ENCODE measurements around the gene HAUS2.

GRCh38 chr15:42595626-42596240 lies 47.1 kb downstream of the HAUS2 start:
- no peak for TF ChIP-seq CTCF (IDR thresholded peaks at IDR 0.05)
- TF ChIP-seq POLR2A (IDR thresholded peaks at IDR 0.05), result no peak
